Activated CD8-positive, alpha-beta memory T cell treated with anti-CD3 and anti-CD28 coated beads for 4 hours (primary cell): ENCODE data around the gene NFATC4.
"Not testable (repeated sequence)": the region's sequence is repeated elsewhere in the genome, so short reads cannot be mapped to it uniquely, and the experiment has no call there.

Experiments used
- DNase-seq, 2 donors: peaks; one replicate each; pipeline ENCODE4 v3.0.0-alpha.2; 2020; ENCODE audit warnings: low read depth in 2 of 2

The NFATC4 gene

DNA sequence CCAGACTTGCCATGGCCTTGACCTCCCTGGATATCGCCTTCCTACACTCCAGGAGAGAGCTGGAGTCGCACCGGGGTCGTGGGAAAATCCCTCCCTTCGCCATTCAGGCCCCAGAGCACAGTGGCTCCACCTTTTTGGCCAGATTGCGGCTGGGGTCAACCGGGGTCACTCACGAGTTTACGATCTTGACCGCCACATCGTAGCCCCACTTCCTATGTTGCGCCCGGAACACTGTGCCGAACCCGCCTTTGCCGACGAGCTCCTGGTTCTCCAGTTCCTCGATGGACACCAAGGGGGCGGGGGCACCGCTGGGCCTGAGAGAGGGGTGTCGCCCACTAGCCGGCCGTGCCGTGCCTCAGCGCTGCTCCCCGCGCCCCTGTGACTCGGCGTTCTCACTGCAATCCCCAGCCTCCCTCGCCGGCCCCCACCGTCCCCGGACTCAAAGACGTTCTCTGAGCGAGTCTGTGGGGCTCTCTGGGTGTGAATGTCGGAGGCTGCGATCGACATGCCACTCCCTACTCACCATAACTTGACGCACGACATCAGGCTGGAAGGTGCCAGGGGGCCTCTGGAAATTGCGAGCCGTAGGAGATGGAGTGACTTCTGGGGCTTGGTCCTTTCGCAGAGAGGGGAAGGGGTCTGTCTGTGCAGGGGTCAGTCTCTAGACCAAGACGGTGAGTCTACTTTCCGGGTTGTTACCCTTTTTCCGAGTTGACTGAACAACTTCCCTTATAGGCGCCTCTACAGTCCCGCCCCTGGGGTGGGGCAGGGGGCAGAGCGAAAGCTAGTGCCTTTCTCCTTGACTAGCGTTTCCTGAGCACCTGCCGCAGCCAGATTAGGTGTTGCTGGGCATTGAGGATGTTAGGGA lies 28.5 kb upstream of the NFATC4 start, which contains the start of gene RIPK3:
Gene RIPK3, minus strand, starts transcription at position 708 of the 868 bp plus-strand sequence. Its CDS starts 165 bp downstream, at position 543.
- peak; percentile 32 to 38 for DNase-seq

DNA sequence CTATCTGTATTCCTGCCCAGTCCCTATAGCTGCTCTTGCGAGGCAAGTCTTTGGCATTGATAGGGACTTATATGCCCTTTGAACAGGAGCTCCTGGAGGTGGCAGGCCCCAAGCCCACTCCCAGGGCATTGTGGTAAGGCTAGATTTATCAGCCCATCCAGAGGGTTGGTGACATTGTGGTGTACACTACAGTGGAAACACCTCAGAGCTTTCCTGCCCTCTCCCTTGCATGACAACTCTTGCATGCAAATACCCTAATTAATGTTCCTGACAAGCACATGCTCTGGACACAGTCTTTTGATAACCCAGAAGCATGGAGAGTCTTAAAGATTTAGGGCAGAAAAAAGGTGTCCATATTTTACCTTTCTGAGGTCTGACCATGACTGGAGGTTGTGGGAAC lies 27.4 kb upstream of the NFATC4 start:
- no peak for DNase-seq

DNA sequence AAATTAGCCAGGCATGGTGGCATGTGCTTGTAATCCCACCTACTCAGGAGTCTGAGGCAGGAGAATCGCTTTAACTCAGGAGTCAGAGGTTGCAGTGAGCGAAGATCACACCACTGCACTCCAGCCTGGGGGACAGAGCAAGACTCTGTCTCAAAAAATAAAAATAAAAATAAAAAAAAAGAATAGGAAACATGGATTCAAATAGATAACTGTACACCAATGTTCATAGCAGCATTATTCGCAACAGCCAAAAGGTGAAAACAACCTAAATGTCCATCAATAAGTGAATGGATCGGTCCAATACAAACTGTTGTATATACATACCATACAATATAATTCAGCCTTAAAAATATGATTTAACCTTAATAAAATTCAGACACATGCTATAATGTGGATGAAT lies 25.1 kb upstream of the NFATC4 start:
- DNase-seq, result no peak

DNA sequence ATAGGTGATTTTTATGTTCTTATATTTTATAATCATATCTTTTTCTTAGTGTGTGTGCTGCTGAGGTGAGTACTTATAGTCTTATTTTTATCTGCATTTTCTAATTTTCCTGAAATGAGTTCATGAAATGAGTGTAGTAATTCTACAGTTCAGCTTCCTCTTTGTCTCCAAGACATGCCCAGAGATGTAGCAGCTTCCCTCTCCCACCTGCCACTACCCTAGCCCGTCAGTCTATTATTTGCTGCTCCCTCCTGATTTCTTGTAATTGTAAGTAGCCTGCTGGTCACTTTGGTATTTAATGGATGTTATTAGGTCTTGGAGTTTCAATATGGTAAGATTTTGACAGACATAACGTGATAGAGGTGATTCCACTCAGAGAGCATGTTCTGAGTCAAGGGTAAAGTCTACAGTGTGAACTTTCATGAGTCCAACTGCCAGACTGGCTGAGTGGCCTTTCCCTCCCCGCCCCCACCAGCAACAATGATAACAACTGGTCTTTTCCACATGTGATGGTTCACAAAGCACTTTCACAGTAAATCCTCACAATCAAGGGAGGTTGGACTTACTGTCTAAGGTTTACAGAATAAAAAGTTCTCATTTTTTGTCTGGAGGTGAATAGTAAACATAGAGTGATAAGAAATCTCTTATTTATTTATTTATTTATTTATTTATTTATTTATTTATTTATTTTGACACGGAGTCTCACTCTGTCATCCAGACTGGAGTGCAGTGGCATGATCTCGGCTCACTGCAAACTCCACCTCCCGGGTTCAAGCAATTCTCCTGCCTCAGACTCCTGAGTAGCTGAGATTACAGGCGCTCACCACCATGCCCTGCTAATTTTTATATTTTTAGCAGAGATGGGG lies 24.0 kb upstream of the NFATC4 start:
- no peak for DNase-seq

DNA sequence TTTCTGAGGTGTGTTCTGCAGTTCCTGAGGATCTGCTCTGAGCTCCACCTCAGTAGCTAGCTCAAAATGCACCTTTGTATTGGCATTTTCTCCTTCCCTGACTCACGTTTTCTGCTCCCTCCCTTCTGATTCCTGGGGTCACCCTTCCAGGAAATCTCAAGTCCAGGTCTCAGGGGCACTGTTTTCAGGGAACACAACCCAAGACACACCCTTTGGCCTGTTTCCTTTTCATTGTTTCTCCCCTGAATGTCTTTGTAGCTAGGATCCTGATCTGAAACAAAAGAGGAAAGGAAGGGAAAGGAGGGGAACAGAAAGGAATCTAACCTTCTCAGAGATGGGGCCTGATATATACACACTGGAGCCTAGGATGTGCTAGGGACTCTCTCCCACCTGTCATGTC lies 20.9 kb upstream of the NFATC4 start:
- no peak for DNase-seq

DNA sequence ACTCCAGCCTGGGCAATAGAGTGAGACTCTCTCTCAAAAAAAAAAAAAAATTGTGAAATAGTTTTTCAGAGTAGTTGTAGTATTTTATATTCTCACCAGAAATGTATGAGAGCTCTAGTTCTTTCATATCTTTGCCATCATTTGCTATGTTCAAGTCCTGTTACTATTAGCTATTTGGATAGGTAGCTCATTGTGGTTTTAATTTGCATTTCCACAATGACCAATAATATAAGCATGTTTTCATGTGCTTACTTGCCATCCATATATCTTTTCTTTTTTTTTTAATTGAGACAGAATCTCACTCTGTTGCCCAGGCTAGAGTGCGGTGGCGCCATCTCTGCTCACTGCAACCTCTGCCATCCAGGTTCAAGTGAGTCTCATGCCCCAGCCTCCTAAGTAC lies 19.8 kb upstream of the NFATC4 start:
- DNase-seq, result no peak

DNA sequence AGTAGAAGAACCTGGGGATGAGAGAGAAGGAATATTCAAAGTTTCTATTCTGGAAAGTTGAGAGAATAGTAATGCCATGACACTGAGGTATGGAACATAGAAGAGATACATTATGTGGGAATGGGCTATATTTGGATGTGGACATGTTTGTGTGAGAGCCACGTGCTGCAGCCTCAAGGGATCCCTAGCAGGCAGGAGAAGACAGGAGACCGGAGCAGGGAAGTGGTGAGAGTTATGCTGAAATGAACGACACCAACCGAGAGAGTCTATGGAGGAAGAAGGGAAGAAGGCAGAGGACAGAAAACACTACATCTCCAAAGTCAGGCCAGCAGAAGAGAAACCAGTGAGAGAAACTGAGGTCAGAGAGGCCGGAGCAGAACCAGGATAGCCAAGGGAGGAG lies 18.2 kb upstream of the NFATC4 start:
- no peak for DNase-seq

DNA sequence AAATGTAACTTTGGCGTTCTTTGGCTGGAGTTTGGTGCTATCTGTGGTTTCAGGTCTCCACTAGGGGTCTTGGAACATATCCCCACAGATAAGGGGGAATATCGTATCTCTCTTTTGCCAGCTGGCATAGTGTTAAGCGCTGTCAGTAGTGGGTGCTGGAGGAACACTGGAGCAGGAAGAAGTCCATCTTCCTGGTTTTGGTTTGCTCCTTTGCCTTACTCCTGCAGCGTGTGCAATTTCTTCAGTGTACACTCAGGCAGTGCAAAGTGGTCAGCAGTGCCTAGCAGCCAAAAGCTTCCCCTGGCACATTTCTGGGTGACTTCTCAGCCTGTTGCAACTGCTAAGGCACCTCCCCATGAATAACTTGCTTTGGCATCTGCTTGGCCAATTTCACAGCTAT lies 16.5 kb upstream of the NFATC4 start:
- no peak for DNase-seq

DNA sequence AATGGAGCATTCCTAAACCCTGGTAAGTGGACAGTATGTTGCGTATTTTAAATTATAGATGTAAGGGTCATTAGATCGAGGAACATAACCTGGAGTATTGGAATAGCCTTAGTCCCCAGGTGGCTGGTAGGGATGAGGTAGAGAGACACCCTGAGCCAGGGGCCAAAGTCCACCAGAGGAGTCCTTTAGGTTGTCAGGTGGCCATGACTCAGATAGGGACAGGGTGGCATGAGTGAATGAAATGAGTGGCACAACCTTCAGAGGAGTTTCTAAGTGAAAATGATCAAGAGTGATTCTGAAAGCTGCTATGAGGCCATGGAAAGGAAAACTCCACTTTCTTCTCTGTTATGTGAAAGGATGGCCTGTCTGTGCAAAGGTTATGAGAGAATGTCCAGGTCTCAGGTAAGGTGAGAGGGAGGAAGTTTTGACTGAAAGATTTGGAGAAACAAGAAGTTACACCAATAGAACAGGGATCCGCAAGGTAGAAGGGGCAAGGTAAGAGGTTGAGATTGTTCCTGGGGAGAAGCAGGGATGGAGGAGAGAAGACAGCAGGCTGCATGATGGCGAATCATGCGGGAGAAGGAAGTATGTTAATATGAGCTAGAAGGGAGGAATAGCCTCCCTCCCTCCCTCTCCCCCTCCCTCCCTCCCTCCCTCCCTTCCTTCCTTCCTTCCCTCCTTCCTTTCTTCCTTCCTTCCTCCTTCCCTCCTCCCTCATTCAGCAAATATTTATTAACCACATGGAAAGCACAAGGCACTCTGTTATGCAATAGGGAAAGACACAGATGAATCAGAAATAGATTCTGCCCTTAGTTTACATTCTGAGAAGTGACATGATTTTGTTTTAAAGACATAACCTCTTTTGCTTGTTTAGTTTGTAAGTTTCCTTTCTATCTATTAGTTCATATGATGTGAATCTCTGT lies 14.2 kb upstream of the NFATC4 start:
- DNase-seq, result no peak

DNA sequence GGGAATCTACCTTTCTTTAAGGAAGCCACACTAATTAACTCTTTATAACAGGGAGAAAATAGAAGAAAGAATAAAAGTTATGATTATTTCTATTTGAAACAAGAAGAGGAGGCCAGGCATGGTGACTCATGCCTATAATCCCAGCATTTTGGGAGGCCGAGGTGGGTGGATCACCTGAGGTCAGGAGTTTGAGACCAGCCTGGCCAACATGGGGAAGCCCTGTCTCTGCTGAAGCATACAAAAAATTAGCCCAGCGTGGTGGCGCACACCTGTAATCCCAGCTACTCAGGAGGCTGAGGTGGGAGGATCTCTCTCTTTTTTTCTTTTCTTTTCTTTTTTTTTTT lies 13.5 kb upstream of the NFATC4 start:
- not testable (repeated sequence) for DNase-seq

DNA sequence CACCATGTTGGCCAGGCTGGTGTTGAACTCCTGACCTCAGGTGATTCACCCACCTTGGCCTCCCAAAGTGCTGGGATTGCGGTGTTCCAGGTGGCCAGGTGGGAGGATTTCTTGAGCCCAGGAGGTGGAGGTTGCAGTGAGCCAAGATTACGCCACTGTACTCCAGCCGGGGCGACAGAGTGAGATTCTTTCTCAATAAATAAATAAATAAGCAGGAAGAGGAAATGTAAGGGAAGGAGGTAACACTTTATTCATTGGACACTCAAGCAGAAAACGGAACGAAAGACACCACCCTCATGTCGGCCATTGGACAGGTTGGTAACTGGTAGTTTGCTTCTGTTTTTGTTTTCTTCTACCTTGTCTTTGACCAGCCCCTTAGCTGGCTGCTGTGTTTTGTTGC lies 13.0 kb upstream of the NFATC4 start:
- DNase-seq, result no peak

DNA sequence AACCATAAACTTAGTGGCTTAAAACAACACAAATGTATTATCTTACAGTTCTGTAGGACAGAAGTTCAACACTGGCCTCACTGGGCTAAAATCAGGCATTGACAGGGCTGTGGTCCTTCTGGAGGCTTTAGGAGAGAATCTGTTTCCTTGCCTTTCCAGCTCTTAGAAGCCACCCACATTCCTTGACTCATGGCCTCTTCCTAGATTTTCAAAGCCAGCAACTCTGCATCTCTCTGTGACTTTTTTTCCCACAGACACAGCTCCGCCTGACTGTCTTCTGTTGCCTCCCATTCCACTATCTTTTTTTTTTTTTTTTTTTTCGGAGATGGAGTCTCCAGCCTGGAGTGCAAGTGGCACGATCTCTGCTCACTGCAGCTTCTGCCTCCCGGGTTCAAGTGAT lies 11.8 kb upstream of the NFATC4 start:
- DNase-seq, result no peak

DNA sequence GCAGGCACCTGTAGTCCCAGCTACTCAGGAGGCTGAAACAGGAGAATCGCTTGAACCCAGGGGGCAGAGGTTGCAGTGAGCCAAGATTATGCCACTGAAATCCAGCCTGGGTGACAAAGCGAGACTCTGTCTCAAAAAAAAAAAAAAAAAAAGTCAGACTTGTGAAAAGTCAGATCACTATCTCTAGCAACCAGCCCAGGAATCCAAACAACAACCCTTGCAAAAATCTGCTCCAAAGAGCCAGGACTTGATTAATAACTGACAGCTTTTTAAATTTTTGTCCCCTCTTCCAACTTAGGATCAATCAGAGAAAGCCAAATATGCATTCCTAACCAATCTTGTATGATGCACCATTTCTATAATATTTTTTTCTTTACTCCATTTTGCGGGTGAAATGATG lies 7.7 kb upstream of the NFATC4 start:
- DNase-seq, result no peak

DNA sequence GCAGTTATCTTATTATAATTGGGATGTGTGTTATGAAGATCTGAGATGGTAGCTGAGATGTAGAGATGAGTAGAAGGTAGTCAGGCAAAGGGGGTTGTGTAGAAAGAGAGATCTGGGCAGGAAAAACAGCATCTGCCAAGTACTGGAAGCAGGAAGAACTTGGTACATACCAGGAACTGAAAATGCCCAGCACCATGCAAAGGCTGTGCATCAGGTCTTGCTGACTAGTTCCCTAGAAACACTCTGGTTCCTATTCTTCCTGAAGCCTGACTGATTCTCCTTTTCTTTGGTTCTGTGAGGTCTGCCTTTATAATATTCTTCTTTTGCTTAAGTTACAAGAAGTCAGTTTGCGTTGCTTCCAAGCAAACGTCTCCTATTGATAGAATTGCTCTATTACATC lies 6.7 kb upstream of the NFATC4 start:
- DNase-seq, result no peak

DNA sequence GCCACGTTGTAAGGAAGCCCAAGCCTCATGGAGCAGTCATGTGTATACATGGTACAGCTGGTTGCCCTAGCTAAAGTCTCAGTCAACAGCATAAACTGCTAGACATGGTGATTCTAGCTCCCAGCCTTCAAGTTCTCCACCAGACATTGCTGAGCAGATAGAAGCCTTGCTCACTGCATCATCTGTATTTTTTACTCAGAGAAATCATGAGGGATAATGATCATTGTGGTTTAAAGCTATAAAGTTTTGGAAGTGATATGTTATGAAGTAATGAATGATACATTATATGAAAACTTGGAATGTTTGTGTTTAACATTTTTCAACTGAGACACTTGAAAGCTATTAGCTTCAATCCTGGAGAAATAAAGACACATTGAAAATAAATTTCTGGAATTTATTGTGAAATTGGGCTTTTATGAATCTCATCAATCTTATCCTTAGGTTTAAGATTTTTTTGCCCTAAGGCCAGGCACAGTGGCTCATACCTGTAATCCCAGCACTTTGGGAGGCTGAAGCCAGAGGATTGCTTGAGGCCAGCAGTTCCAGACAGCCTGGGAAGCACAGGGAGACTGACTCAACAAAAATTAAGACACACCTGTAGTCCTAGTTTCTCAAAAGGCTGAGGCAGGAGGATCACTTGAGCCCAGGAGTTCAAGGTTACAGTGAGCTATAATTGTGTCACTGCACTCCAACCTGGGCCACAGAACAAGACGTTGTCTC lies 5.6 kb upstream of the NFATC4 start:
- DNase-seq, result no peak

DNA sequence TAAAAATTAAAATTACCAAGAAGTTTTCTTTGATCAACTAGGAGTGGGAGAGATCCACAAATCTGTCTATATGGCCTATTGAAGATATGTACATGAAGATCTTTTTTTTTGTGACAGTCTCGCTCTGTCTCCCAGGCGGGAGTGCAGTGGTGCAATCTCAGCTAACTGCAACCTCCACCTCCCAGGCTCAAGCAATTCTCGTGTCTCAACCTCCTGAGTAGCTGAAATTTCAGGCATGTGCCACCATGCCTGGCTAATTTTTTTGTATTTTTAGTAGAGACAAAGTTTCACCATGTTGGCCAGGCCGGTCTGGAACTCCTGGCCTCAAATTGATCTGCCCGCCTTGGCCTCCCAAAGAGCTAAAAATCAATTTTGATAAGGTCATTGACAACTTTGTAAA lies 4.6 kb upstream of the NFATC4 start:
- no peak for DNase-seq

DNA sequence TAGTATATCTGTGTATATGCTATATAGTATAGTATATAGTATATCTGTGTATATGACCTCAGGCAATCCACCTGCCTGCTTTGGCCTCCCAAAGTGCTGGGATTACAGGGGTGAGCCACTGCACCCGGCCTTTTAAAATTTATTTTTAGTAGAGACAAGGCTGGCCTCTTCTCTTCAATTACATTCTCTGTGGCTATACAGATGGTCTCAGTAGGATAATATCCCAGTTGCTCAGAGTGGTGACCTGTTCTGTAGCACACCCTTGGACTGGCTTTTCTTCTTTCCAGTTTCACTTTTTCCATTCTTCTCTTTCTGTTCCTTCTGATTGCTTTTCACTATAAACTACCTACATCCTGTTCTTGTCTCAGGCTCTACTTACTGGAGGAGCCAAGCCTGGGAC lies 3.1 kb upstream of the NFATC4 start:
- no peak for DNase-seq

DNA sequence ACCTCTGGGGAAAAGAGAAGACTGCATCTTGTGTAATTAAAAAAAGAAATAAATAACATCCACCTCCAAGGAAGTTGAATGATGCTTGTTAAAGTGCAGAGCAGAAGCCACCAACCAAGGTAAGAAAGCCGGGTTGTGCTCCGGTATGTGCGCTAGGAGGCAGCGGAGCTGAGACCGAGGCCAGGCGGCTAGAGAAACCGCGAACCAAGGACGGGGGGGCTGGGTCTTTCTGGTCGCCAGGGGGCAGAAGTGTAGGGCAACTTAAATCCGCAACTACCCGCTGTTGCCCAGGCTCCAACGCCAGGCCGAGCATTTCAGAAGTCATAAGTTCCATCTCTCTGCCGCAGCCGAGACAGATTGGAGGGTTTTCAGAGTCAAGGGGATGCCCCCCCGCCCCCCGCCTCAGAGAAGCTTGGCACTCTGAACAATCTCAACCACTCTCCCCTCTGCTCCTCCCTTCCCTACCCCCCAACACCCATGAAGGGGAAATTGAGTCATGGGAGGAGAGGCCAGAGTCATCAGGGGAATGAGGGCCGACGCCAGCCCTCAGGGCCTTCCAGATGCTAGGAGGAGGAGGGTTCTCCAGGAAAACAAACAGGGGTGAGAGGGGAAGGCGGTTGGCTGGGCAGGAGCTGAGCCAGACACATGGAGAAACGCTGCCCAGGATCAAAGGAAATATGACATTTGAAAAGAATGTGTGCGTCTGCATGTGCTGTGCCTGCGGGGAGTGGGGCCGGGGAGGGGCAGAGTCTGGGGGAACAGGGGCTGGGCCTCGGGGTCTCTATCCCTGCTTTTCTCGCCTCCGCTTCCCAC lies 2.2 kb upstream of the NFATC4 start:
- peak; percentile 41 to 44 for DNase-seq

DNA sequence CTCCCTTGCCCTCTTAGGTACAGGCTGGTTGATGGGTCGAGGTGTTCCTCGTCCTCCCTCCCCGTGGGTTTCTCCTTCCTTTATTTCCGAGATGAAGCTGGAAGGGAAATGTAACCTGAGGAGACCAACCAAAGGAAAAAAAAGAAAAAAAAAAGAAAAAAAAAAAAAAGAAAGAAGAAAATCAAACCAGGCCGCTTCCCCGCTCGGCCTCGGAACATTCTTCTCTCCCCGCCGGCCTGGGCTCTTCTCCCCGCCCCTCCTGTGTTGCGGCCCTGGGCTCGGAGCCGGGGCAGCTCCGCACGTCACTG lies 1.6 kb upstream of the NFATC4 start:
- DNase-seq, result no peak

DNA sequence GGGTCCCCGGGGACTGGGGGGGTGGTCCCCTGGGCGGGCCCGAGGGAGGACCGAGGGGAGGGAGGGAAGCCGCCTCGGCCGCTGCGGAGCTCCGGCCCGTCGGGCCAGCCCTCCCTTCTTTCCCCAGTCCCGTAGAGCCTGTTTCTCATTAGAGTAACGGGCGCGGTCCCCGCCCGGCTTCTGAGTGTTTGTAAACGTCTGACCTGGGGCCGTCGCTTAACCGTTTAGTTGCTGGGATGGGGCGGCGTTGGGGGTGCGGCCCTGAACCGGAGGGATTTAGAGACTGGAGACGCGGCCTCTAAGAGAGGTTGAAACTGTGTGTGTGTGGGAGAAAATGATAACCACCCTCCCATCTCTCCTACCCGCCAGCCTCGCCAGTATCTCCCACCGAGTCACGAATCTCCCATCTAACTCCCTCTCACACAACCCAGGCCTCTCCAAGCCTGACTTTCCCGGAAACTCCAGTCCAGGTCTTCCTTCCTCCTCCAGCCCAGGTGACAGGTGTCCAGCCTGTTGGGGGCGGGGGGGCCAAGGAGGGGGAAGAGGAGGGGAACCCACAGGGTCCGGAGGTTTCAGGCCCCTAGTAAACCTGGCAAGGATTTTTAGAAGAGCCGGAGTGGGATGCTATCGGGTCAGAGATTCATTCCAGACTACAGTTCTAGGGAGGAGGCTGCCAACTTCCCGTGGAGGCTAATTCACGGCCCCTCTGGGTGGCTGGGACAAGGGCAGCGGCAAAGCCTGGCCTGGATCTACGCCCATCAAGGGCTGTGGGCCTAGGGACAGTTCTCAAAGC lies 1.1 kb upstream of the NFATC4 start:
- no peak for DNase-seq
